Mucosa of descending colon (tissue), 3 donors: ENCODE measurements around the gene MAPK8IP2. TPM values are rescaled to one million over a fixed set of nuclear protein-coding genes. Genes with fewer than 3 reads are reported as not detected.
A peak's percentile ranks its signal among the peaks of the same experiment; 100 is the strongest.

Experiments
- ATAC-seq: fragments of 200-7000 bp; cut with Tn5 transposase; one replicate; pipeline ENCODE4 v1.9.1; 2020; ENCODE audit warnings: mild to moderate bottlenecking, moderate library complexity
- DNase-seq, 3 donors: peaks; one replicate each; pipeline ENCODE4 v3.0.0-alpha.2; 2020
- H3K36me3 ChIP-seq: fragments of 200-600 bp; one replicate; pipeline ENCODE4 v1.8.0; 2021; ENCODE audit warnings: low read depth, mild to moderate bottlenecking
- H3K4me1 ChIP-seq: fragments of 200-600 bp; one replicate; pipeline ENCODE4 v1.8.0; 2021; ENCODE audit warnings: low read depth, mild to moderate bottlenecking
- H3K4me3 ChIP-seq: fragments of 200-600 bp; one replicate; pipeline ENCODE4 v1.8.0; 2021; ENCODE audit warnings: mild to moderate bottlenecking
- H3K9me3 ChIP-seq: fragments of 200-600 bp; one replicate; pipeline ENCODE4 v1.8.0; 2021; ENCODE audit warnings: mild to moderate bottlenecking
- intact Hi-C, 2 donors: fragments of 100-400 bp; cut with DNase I in 1 of 2; cut with micrococcal nuclease in 1 of 2; formaldehyde crosslinking; loops; one replicate each; pipeline versions ENCODE4 v1.11.0 to v1.11.1; 2022; cut with DNase I, micrococcal nuclease
- total RNA-seq, 3 donors: library from RNA; stranded (reverse); fragmentation: NEBNext Ultra II Directional in 2 of 3; extraction: Animal tissue kit (Norgen Biotek cat#: 25700) in 2 of 3; gene quantifications; one replicate each; pipeline versions ENCODE4 v1.2.1 to v1.2.4, GENCODE V29; 2021 to 2023
- TF ChIP-seq, protein P1 (sequence below): fragments of 200-600 bp; IDR thresholded peaks from one replicate; pipeline ENCODE4 v1.8.0; 2022; ENCODE audit warnings: antibody characterized with exemption, mild to moderate bottlenecking
- donor health status: DM: no; HTN: no; CAD: no; lungs with moderate emphysema.
- donor health status: DM: no; HTN: no; CAD: no.
- donor health status: DM: no; HTN: yes; CAD: no.

Gene MAPK8IP2
- total RNA-seq, 3 donors from 2014 or later, result 0.63 to 4.2 (median 0.64) TPM

- no peak overlapping the region for H3K4me3 ChIP-seq
- intact Hi-C loops, result no loop called here
- peak in 1 of 3 donors; percentile 69 for DNase-seq
Measured at GRCh38 chr22:50568626-50569025, 32.0 kb upstream of the MAPK8IP2 start.

DNA sequence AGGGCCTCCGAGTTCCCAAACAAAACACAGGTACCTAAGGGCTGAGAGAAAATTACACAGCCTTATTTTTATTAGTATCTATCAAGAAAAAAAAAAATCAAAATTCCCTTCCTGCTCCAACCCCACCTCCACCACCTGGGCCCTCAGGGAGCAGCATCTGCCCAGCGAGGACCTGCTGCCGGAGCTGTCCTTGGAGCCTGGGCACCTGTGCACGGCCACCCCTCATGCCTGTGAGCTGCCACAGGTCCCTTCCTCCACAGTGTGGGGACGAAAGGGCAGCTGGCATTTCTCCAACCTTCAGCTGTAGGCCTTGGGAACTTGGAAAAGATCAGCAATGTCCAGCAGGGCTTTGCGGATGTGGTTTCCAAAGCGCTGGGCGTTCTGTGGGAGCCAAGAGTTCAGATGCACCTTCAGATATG lies 31.5 kb upstream of the MAPK8IP2 start:
- Histone ChIP-seq H3K4me3 (no peak overlapping the region), H3K4me1 (peaks cover 20% of the 10 kb centered on the region), H3K9me3 (no peaks in the 10 kb centered on the region), H3K36me3 (no peaks in the 10 kb centered on the region)
- DNase-seq (peak in 2 of 3 donors; percentile 64 to 66), ATAC-seq (peak; percentile 41)
- TF ChIP-seq, protein P1, sequence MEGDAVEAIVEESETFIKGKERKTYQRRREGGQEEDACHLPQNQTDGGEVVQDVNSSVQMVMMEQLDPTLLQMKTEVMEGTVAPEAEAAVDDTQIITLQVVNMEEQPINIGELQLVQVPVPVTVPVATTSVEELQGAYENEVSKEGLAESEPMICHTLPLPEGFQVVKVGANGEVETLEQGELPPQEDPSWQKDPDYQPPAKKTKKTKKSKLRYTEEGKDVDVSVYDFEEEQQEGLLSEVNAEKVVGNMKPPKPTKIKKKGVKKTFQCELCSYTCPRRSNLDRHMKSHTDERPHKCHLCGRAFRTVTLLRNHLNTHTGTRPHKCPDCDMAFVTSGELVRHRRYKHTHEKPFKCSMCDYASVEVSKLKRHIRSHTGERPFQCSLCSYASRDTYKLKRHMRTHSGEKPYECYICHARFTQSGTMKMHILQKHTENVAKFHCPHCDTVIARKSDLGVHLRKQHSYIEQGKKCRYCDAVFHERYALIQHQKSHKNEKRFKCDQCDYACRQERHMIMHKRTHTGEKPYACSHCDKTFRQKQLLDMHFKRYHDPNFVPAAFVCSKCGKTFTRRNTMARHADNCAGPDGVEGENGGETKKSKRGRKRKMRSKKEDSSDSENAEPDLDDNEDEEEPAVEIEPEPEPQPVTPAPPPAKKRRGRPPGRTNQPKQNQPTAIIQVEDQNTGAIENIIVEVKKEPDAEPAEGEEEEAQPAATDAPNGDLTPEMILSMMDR, result no peak
- intact Hi-C loops, result no loop called here

More at GRCh38 chr22:50568626-50569025, 32.0 kb upstream of the MAPK8IP2 start:
- TF ChIP-seq, protein P1, result no peak
- no peaks in the 10 kb centered on the region for H3K36me3 ChIP-seq
- H3K4me1 ChIP-seq, result peaks cover 20% of the 10 kb centered on the region
- no peaks in the 10 kb centered on the region for H3K9me3 ChIP-seq
- peak; percentile 61 for ATAC-seq

GRCh38 chr22:50569896-50570535 lies 30.6 kb upstream of the MAPK8IP2 start:
- no peak for DNase-seq
- intact Hi-C loops, result no loop called here
- Histone ChIP-seq H3K9me3 (no peaks in the 10 kb centered on the region), H3K4me1 (peaks cover 13% of the 10 kb centered on the region), H3K4me3 (no peak overlapping the region), H3K36me3 (no peaks in the 10 kb centered on the region)
- ATAC-seq, result no peak
- TF ChIP-seq, protein P1, result no peak

GRCh38 chr22:50570861-50571260 lies 29.7 kb upstream of the MAPK8IP2 start:
- DNase-seq (no peak), ATAC-seq (no peak)
- no peaks in the 10 kb centered on the region for H3K36me3 ChIP-seq
- H3K9me3 ChIP-seq, result no peaks in the 10 kb centered on the region
- TF ChIP-seq, protein P1, result no peak
- H3K4me3 ChIP-seq, result no peak overlapping the region
- intact Hi-C loops, result no loop called here
- peaks cover 13% of the 10 kb centered on the region for H3K4me1 ChIP-seq

GRCh38 chr22:50571264-50572175 lies 29.1 kb upstream of the MAPK8IP2 start:
- TF ChIP-seq, protein P1, result no peak
- ATAC-seq (peak; percentile 12), DNase-seq (no peak)
- Histone ChIP-seq H3K9me3 (no peaks in the 10 kb centered on the region), H3K36me3 (no peaks in the 10 kb centered on the region), H3K4me3 (no peak overlapping the region), H3K4me1 (peaks cover 13% of the 10 kb centered on the region)
- intact Hi-C loops, result no loop called here
